ENCODE measurements around the gene NLRP1.

GRCh38 chr17:5510771-5511170 is 73.5 kb downstream of the NLRP1 start:
- TF ChIP-seq EZH2phosphoT487 (IDR thresholded peaks at IDR 0.05; ENCODE audit: insufficient read depth, low read depth) (no peak), EZH2 (IDR thresholded peaks at IDR 0.05; ENCODE audit: insufficient read depth, poor library complexity, severe bottlenecking) (no peak)

Measured in GM23248 (cell line).